HG03159 (cell line): Measurements from ENCODE around the gene GAK.

ENCODE experiments used
- ATAC-seq: cut with Tn5 transposase; IDR thresholded peaks from one replicate; pipeline ENCODE4 v1.9.1; 2021; ENCODE audit warnings: mild to moderate bottlenecking, moderate library complexity; ENCODE audit not compliant: unreplicated experiment

Gene GAK

DNA sequence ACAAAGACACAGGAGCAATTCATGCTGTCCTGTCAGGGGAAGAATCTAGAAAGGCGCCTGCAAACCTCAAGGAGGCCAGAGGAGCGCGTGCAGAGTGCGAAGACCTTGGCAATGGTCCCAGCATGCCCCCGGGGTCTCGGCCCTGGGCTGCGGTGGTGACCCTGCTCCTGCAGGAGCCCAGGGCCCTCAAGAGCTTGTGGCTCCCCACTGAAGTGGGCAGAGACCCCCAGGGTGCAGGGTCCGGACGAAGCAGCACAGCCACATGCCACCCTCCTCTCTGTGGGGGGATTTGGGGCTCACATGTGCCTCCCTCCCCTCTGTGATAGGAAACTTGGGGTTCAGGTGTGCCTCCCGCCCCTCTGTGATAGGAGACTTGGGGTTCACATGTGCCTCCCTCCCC is 39.3 kb downstream of the GAK start:
- no peak for ATAC-seq

DNA sequence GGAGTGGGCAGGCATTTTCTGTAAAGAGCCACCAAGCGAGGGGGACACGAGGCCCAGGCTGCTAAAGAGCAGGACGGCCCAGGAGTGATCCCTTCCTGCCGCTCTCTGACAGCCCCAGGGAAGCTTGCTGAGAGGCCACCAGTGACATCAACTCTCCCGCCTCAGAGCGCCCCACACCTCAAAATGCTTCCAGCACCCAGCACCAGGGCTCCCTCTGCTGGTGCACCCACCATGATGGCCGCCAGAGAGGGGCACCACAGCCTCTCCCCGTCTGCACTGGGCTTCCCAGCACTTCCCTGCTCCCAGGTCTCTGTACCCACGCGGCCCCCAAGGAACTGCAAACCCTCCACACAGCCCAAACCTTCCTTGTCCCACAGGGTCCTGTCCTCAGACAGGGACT is 40.4 kb downstream of the GAK start:
- no peak for ATAC-seq

DNA sequence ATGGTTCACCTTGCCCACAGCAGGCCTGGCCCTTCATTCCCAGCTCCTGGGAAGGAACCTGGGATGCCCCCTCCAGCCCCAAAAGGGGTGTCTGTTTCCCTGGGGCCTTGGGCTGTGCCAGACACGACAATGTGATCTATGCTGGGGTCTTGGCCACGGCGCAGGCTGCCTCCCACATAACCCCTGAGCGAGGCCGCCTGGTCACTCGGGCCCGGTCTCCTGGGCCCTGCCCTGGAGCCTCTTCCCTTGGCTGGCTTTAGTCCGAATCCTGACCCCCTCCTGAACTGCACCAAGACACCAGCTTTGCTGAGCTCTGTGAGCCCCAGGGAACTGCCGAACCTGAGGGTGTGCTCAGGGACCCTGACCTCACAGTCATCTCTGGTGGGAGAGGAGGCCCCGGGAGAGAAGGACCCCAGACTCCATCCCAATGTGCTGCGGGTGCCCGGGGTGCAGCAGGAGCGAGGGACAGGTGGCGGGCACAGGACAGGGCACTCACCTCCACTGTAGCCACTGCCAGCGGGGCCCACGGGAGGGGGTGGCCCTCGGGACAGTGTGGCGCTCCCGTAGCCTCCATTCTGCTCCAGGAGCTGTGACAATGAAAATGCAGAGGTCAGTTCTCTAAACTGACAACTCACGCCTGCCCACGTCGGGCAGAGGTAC is 42.0 kb downstream of the GAK start:
- ATAC-seq = no peak

DNA sequence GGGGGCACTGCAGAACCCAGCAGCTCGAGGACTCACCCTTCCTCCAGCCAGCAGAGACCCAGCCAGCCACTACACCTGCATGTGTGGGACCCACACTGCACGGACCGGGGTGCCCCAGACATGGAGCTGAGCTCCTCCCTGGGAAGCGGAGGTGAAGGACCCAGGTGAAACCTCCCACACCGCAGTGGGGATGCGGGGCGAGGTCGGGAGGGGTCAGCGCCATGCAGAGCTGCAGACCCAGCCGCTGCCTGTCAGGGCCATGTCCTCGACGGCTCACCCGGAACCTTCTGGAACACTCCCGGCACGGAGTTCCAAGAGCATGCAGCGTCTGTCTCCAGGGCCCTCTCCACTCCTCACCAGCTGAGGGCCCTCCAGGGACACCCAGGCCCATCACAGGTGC is 42.6 kb downstream of the GAK start:
- ATAC-seq = no peak

DNA sequence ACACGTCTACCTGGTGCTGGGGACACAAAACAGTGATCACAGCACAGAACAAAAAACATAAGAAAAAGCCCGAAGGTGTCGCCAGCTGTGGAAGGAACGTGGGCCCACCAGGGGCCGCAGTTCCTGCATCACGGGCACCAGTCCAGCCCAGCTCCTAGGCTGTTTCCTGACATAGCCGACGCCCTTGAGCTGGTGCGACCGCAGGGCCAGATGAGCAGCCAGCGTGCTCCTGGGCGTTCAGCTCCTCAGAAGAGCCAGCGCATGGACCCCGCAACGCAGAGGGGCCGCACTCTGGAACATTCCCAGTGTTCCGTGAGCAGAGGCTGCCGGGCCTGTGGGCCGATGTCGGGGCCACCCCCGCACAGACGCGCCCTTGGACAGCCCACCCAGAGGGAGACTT is 44.1 kb downstream of the GAK start:
- ATAC-seq = no peak

DNA sequence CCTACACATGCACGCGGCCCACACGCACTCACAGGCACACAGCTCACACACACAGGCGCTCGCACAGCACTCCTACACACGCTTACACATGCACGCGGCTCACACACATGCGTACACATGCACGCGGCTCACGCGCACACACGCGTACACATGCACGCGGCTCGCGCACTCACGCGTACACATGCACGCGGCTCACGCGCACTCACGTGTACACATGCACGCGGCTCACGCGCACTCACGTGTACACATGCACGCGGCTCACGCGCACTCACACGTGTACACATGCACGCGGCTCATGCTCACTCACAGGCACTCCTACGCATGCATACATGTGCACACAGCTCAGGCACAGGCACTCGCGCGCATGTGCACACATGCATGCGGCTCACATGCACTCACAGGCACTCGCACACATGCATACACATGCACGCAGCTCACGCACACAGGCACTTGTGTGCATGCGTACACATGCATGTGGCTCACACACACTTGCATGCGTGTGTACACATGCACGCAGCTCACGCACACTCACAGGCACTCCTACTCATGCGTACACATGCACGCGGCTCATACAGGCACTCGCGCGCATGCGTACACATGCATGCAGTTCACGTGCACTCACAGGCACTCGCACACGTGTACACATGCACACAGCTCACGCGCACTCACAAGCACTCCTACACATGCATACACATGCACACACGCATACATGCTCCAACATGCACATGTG is 44.9 kb downstream of the GAK start:
- no peak for ATAC-seq

DNA sequence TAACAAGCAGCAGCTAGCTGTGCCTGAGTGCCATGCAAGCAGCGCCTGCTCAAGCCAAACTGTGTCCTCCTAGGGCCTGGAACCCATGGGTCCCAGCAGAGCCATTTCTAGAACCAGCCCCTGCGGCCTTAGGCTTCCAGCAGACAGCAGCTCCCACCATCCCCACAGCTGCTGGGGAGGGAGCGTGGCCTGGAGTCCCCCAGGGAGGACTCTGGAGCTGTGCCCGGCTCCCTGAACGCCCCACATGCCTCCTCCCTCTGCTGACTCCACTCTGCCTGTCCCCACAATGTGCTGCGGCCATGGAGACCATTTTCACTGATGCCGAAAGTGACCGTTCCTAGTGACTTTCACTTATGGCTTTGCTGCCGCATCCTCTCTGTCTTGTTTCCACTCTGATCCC is 45.9 kb downstream of the GAK start:
- no peak for ATAC-seq

DNA sequence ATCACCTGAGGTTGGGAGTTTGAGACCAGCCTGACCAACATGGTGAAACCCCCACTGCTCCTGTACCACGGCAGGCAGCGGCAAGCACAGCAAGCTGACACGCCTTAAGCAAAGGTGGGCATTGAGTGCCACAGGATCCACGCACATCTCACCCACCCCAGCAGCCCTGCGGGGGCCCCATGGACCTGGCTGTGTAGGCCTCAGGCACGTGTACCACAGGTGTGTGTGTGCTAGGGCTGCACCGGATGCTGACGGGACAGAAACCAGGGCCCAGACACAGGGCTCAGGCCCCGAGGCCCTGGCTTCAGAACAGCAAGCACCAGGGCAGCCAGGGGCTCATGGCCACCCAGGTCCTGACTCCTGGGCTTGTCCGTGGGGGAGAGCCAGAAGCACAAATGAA is 46.8 kb downstream of the GAK start:
- no peak for ATAC-seq

DNA sequence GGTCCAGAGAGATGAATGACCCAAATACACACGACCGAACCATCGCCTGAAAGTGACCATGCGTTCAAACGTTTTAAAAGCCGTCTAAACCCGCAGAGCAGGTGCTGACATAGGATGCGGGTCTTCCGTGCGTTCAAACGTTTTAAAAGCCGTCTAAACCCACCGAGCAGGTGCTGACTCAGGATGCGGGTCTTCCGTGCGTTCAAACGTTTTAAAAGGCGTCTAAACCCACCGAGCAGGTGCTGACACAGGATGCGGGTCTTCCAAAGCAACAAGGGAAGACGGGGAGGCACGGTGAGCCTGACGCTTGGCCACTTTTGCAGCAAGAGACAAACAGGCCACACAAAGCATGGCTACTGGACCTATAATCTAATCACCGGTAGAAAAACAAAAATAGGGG is 47.2 kb downstream of the GAK start:
- ATAC-seq = no peak

DNA sequence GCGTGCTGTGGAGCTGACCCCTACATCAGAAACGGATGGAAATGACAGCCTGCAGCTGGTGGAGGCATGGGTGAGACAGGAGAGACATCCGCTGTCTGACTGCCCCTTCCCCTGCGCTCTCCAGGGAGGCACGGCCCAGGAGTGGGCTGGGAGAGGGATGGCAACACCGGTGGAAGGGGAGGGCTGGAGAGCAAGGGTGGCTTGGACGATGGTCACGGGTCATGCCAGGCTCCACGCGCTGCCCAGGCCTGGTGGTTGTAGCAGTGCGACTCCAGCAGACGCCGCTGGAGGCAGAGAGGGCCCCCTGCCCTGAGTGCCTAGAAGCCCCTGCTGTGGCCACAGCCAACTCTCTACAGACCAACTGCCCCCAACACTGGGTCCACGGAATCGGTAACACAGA is 47.9 kb downstream of the GAK start:
- ATAC-seq = no peak

DNA sequence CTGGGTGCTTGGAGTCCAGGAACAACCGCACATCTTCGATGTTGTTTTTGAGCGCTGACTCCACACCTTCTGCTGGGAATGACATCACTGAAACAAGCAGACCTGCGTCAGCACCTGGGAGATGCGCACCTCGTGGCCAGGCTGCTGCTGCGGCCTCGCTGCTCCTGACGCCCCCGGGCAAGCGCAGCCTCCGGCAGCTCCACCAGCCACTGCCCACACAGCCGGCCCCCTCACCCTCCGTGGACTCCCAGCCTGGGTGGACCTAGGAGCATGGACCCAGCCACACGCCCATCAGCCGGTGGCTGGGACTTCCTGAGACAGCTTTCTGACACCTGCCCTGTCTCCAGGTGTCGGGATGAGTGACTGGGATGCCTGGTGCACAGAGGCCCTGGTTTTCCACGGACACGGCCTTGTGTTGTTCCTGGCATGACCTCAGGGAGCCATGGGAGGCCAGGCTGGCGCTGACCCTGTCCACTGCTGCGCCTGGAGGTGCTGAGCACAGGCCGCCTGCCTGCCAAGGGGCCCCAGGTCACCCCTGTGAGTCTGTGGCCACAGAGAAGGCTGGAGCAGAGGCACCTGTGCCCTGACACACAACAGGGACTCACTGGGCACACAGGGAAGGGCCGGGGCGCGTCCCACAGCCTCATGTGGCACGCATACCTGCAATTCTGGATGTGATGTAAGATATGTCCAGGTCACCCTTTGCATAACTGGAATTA is 48.6 kb downstream of the GAK start:
- no peak for ATAC-seq

DNA sequence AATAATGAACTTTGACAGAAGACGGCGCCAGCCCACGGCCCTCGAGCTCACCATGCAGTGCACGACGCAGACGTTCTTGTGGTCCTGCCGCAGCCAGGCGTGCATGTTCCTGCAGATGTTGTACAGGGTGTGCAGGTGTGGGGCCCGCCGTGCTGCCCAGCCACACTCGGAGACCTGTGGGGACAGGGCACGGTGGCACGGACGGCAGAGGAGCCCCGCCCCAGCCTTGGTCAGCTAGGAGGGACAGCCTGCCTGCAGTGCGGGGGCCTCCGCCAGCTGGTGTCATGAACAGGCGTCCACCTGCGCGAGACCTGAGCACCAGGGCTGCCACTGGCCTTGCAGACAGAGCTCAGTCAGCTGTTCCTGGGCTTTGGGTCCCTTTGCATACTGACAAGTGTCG is 49.5 kb downstream of the GAK start:
- no peak for ATAC-seq

DNA sequence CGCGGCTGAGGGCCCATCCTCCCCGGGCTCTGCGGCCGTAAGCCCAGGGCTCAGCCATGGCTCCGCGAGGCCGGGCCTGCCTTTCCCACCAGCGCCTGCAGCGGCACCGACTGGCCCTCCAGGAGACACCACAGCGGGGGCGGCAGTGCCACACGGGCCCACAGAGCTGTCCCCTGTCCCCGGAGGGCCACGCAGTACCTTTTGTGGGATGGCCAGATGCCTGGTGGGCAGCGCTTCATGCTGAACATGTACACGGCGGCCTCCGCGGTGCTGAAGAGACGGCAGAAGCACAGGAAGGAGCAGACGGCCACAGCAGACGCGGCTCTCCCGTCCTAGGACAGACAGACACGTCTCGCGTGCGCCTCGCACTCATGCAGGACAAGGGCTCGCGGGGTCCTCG is 50.4 kb downstream of the GAK start:
- ATAC-seq = no peak

DNA sequence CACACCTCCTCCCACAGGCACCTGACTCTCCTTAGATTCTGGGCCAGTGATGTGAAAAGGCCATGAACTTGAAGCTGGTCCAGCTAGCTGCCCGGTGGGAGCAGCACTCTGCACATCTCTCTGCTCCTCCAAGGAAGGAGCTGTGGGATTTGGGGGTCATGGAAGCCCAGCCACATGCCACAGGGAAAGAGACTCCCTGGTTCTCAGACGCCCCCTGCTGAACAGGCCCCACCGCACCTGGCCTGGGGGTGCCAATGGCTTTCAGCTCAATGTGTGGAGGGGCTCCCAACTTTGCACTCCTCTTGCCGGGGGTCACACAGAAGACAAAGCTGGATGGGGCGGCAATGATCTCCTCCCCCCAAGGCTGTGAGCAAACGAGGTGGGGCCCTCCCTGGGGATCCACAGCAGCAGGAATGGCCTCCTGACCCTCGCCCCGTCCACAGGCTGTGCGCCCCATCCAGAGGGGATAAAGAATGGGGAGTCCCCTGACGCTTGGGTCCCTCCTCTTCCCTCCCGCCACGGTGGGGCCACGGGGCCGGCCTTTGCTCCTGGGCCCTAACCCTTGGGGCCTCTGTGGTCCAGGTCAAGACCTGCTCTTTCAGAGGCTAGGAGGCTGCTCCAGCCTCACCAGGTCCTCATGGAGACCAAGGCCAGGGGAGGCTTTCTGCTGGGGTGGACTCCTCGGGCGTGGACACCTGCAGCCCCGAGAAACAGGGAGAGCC is 51.3 kb downstream of the GAK start:
- ATAC-seq = no peak

DNA sequence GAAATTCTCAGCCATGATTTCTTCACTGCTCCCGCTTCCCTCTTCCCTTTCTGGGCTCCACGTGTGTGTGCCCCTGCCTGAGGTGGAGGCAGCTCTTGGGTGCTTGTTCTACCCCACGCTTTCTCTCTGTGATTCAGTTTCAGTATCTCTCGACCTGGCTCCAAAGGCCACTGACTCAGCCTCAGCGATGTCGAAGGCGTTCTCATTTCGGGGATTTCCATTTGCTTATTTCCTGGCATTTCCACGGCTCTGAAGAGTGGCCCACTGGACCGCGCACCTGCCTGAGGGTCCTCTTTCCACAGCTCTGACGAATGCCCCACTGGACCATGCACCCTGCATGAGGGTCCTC is 52.4 kb downstream of the GAK start:
- ATAC-seq = no peak

DNA sequence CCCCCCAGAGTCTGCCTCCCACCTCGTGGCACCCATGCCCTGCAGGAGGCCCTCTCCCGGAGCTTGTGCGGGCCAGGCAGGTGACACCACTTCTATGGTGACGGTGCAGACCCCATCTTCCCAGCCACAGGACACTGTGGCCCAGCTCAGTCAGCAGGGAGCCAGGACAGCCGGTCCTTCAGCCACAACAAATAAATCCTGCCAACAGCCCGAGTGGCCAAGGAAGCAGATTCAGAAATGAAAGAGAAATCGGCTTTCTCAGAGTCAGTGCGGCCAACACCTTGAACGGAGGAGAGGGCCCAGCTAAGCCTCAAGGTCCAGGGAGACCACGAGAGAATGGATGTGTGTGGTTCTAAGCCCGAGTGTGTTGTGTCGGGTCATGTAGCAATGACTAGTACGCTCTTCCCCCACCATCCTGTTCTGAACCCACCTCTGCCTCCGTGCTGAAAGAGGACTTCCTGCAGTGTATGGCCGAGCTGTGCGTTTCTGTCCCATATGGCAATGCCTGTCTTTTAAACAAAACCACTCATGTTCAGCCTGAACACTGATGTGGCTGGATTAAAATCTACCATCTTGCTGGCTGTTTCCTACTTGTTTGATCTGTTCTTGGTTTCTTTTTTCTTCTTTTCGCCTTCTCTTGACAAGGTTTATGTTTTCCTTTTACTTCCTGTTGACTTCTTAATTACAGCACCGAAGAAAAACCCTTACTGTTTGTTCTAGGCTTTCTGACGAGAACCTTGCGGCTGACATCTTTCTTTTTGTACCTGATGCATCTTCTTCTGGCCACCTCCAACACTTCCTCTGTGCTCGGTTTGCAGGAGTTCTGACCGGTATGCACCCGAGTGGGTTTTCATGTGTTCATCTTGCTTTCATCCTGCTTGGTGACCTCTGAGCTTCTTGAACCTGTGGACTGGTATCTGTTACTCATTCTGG is 53.1 kb downstream of the GAK start:
- no peak for ATAC-seq

DNA sequence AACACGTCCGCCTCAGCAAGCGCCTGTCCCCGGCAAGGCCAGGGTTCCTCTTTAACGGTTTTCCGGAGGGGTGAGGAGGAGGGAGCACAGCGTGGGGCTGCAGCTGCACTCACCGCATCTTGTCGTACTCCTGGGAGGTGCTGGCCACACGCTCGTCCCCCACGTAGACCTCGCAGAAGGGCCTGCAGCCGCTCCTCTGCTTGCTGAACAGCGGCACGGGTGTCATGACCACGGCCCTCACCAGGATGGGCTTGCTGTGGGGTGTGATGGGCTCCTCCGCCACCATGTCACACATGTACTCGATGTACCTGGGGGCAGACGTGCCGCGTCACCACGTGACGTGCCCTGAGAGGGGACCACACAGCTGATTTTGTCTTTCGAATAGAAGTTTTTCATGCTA is 54.6 kb downstream of the GAK start:
- ATAC-seq = no peak

DNA sequence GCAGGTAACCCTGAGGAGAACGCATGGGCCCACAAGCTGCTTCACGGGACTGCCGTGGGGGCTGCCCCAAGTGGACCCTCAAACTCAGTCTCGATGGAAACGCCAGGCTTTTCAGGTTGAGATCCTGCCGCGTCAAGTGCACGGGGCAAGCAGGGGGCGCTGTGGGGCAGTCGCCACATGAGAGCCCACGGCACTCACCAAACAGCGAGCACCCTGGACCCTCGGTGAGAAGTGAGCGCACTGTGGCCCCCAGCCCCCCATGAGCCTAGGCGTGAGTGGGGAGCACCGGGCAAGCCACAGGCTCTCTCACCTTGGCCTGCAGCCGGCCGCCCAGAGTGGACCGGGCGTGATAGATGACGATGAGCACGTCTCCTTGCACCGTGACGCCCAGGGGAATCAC is 55.3 kb downstream of the GAK start:
- no peak for ATAC-seq

DNA sequence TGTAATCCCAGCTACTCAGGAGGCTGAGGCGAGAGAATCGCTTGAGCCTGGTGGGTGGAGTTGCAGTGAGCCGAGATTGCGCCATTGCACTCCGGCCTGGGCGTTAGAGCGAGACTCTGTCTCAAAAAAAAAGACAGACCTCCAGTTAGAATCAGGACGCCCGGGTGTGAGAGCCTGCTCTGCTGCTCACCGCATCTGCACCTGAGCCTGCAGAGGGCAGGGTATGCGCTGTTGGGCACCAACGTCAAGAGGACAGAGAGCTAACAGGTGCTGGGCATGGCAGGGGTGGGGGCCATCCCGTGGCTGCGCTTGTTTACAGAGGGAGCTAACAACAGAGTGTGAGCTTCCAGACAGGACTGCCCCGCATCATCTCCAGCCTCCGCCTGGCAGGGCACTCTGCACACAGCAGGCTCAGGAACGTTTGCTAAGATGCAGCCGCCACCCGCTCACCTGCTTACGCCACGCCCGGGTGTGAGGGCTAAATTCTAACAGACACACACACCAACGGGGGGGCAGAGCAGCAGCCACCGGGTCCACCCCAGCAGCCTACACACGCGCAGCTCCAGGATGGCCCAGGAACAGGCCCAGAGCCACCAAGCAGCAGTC is 56.2 kb downstream of the GAK start:
- no peak for ATAC-seq
